OCI-LY3 (cell line): ENCODE measurements around the gene MCU.

ENCODE experiments used
- CTCF ChIP-seq: fragments of 200-600, 300-600 bp; sonication (generic); IDR thresholded peaks from 2 replicates; pipeline ENCODE4 v1.5.1; 2014; ENCODE audit warnings: antibody characterized with exemption, low read length, low read depth
- EZH2phosphoT487 ChIP-seq: fragments of 200-600 bp; shearing (Covaris generic); IDR thresholded peaks from 2 replicates; pipeline ENCODE4 v1.6.1; 2018; ENCODE audit warnings: antibody characterized with exemption, mixed run types, low read depth

- no peak for TF ChIP-seq CTCF
- TF ChIP-seq EZH2phosphoT487 = no peak
These were observed 197.5 kb downstream of the MCU start for GRCh38 chr10:72889391-72889831.
